Natural killer cell (primary cell): ENCODE data around the gene DEGS1. TPM values are rescaled to one million over a fixed set of nuclear protein-coding genes. Genes with fewer than 3 reads are reported as not detected.

ENCODE experiments used
- ATAC-seq, 3 donors: fragments of 150-1000 bp in 2 of 3; fragments of 200-7000 bp in 1 of 3; cut with Tn5 transposase; 1 replicate in 1 of 3; 2 replicates in 2 of 3; pipeline ENCODE4 v1.10.0; 2021; ENCODE audit warnings: mild to moderate bottlenecking in 2 of 3, moderate library complexity in 2 of 3
- DNase-seq, 2 donors: peaks; one replicate each; pipeline versions ENCODE4 v3.0.0 to v3.0.0-alpha.2; 2013 to 2021; ENCODE audit warnings: mixed read lengths in 1 of 2
- H3K27ac ChIP-seq: one replicate; pipeline ENCODE4 v1.5.1; 2013; ENCODE audit warnings: mild to moderate bottlenecking, low read length
- H3K27me3 ChIP-seq: one replicate; pipeline ENCODE4 v1.6.1; 2013; ENCODE audit warnings: low read length; ENCODE audit not compliant: control insufficient read depth, insufficient read depth
- H3K36me3 ChIP-seq: one replicate; pipeline ENCODE4 v1.6.1; 2013; ENCODE audit warnings: low read length; ENCODE audit not compliant: control insufficient read depth, insufficient read depth
- H3K4me1 ChIP-seq: one replicate; pipeline ENCODE4 v1.6.1; 2013; ENCODE audit warnings: low read length; ENCODE audit not compliant: control insufficient read depth, insufficient read depth
- H3K4me3 ChIP-seq: one replicate; pipeline ENCODE4 v1.5.1; 2013; ENCODE audit warnings: low read length
- H3K9me3 ChIP-seq: one replicate; pipeline ENCODE4 v1.6.1; 2013; ENCODE audit warnings: low read length; ENCODE audit not compliant: control insufficient read depth, insufficient read depth
- H3K27ac Mint-ChIP-seq, 2 donors: one replicate each; pipeline ENCODE4 v1.8.0; 2022; ENCODE audit warnings: mild to moderate bottlenecking in 2 of 2, mixed read lengths in 2 of 2, moderate library complexity in 1 of 2
- H3K27me3 Mint-ChIP-seq, 2 donors: one replicate each; pipeline ENCODE4 v1.8.0; 2022; ENCODE audit warnings: low read depth in 2 of 2, mixed read lengths in 2 of 2
- H3K36me3 Mint-ChIP-seq: one replicate; pipeline ENCODE4 v1.8.0; 2022; ENCODE audit warnings: mixed read lengths
- H3K4me1 Mint-ChIP-seq, 2 donors: one replicate each; pipeline ENCODE4 v1.8.0; 2022; ENCODE audit warnings: mixed read lengths in 2 of 2
- H3K4me3 Mint-ChIP-seq: one replicate; pipeline ENCODE4 v1.8.0; 2022; ENCODE audit warnings: mild to moderate bottlenecking, moderate library complexity, mixed read lengths
- H3K9me3 Mint-ChIP-seq, 2 donors: one replicate each; pipeline ENCODE4 v1.8.0; 2022; ENCODE audit warnings: mixed read lengths in 2 of 2
- CTCF ChIP-seq: fragments of 200-600 bp; IDR thresholded peaks from one replicate; pipeline ENCODE4 v1.8.0; 2022; ENCODE audit warnings: antibody characterized with exemption
- WGBS: methylation state at CpG from one replicate; pipeline ENCODE4 v1.1.7; 2013; ENCODE audit warnings: missing lambda C conversion rate; ENCODE audit not compliant: insufficient coverage; 5-methylcytosine and 5-hydroxymethylcytosine counted together
- intact Hi-C: fragments of 100-400 bp; cut with micrococcal nuclease; formaldehyde crosslinking; loops from one replicate; pipeline ENCODE4 v1.14.2; 2022
- total RNA-seq, 4 donors: library from RNA; stranded (reverse); fragments of 120-200 nt in 1 of 4; gene quantifications; one replicate each; pipeline versions ENCODE4 v1.2.3 to v1.2.4, GENCODE V29; 2013 to 2022

The DEGS1 gene
- total RNA-seq, 3 donors from 2014 or later (not counting 1 experiment from before 2014, with no cell fraction given): 28.6 to 29.2 (median 28.6) TPM

GRCh38 chr1:224138198-224138597 is 44.8 kb upstream of the DEGS1 start:
- no peak overlapping the region for H3K27ac Mint-ChIP-seq
- no peaks in the 10 kb centered on the region for H3K36me3 Mint-ChIP-seq
- Histone ChIP-seq H3K36me3 (peaks cover 33% of the 10 kb centered on the region), H3K9me3 (no peaks in the 10 kb centered on the region), H3K27me3 (no peaks in the 10 kb centered on the region), H3K4me1 (no peaks in the 10 kb centered on the region), H3K27ac (no peak overlapping the region), H3K4me3 (no peak overlapping the region)
- 100% methylated on average over 3 of the region's 3 CpGs for WGBS
- DNase-seq (no peak), ATAC-seq (no peak)
- H3K27me3 Mint-ChIP-seq: no peaks in the 10 kb centered on the region
- no peak overlapping the region for H3K4me3 Mint-ChIP-seq
- TF ChIP-seq CTCF: no peak
- no peaks in the 10 kb centered on the region for H3K9me3 Mint-ChIP-seq
- H3K4me1 Mint-ChIP-seq: no peaks in the 10 kb centered on the region
- intact Hi-C loops: no loop called here

GRCh38 chr1:224141693-224142092 is 41.3 kb upstream of the DEGS1 start:
- H3K36me3 ChIP-seq: peaks cover 17% of the 10 kb centered on the region
- Mint-ChIP-seq H3K4me1 (no peaks in the 10 kb centered on the region), H3K27ac (no peak overlapping the region), H3K27me3 (no peaks in the 10 kb centered on the region), H3K4me3 (no peak overlapping the region), H3K9me3 (no peaks in the 10 kb centered on the region), H3K36me3 (no peaks in the 10 kb centered on the region)
- H3K27ac ChIP-seq: no peak overlapping the region
- H3K9me3 ChIP-seq: no peaks in the 10 kb centered on the region
- intact Hi-C loops: no loop called here
- H3K4me1 ChIP-seq: no peaks in the 10 kb centered on the region
- no peak overlapping the region for H3K4me3 ChIP-seq
- H3K27me3 ChIP-seq: no peaks in the 10 kb centered on the region
- WGBS: 95% methylated on average over 3 of the region's 3 CpGs
- no peak for TF ChIP-seq CTCF
- ATAC-seq: no peak
- no peak for DNase-seq

GRCh38 chr1:224149709-224150108 is 33.3 kb upstream of the DEGS1 start:
- H3K36me3 ChIP-seq: peaks cover 5% of the 10 kb centered on the region

More at GRCh38 chr1:224149709-224150108, 33.3 kb upstream of the DEGS1 start:
- WGBS: 84% methylated on average over 1 of the region's 1 CpG
- no peaks in the 10 kb centered on the region for H3K9me3 Mint-ChIP-seq
- Histone ChIP-seq H3K4me3 (no peak overlapping the region), H3K4me1 (no peaks in the 10 kb centered on the region), H3K27ac (no peak overlapping the region), H3K9me3 (no peaks in the 10 kb centered on the region), H3K27me3 (no peaks in the 10 kb centered on the region)
- peaks cover 4 to 20% of the 10 kb centered on the region in 2 donors for H3K4me1 Mint-ChIP-seq
- no peaks in the 10 kb centered on the region for H3K36me3 Mint-ChIP-seq
- intact Hi-C loops: no loop called here
- ATAC-seq: no peak
- no peak overlapping the region for H3K4me3 Mint-ChIP-seq
- no peak for DNase-seq
- TF ChIP-seq CTCF: no peak
- H3K27ac Mint-ChIP-seq: no peak overlapping the region
- no peaks in the 10 kb centered on the region for H3K27me3 Mint-ChIP-seq
